HepG2 (cell line): ENCODE measurements around the gene RALY. TPM values are rescaled to one million over a fixed set of nuclear protein-coding genes. Genes with fewer than 3 reads are reported as not detected.
A peak's percentile ranks its signal among the peaks of the same experiment; 100 is the strongest.

Experiments
- AGO2 ChIP-seq: fragments of 200-400 bp; formaldehyde crosslinking; optimal IDR thresholded peaks from 2 replicates; pipeline ENCODE3; 2017; ENCODE audit warnings: mild to moderate bottlenecking, low read depth, low read length, moderate library complexity
- ATF1 ChIP-seq: IDR thresholded peaks from 2 replicates; pipeline ENCODE4 v1.6.1; 2016; ENCODE audit warnings: mild to moderate bottlenecking, control low read depth
- CHD2 ChIP-seq: IDR thresholded peaks from 2 replicates; pipeline ENCODE4 v1.6.1; 2011; ENCODE audit warnings: low read depth, low read length, improper control_type of control experiment
- CREBL2 ChIP-seq: sonication (generic); formaldehyde crosslinking; IDR thresholded peaks from 2 replicates; pipeline ENCODE4 v1.8.1; 2023; ENCODE audit warnings: missing genetic modification reagents, mild to moderate bottlenecking, borderline replicate concordance
- HNF1B ChIP-seq: sonication (generic); formaldehyde crosslinking; IDR thresholded peaks from 2 replicates; pipeline ENCODE4 v1.5.1; 2020; ENCODE audit warnings: mild to moderate bottlenecking, moderate library complexity, missing genetic modification reagents
- MXI1 ChIP-seq: IDR thresholded peaks from 3 replicates; pipeline ENCODE4 v1.6.1; 2012; ENCODE audit warnings: low read depth, low read length, inconsistent platforms, borderline replicate concordance
- PAF1 ChIP-seq: IDR thresholded peaks from 2 replicates; pipeline ENCODE4 v1.6.1; 2016; ENCODE audit warnings: missing genetic modification reagents, missing compliant biosample characterization
- POLR2AphosphoS2 ChIP-seq: IDR thresholded peaks from 2 replicates; pipeline ENCODE4 v1.6.1; 2011; ENCODE audit warnings: low read depth, low read length, improper control_type of control experiment
- POLR2AphosphoS5 ChIP-seq: IDR thresholded peaks from 2 replicates; pipeline ENCODE4 v1.6.1; 2012; ENCODE audit warnings: low read depth, low read length
- POLR2G ChIP-seq: fragments of 200-400 bp; formaldehyde crosslinking; IDR thresholded peaks from 2 replicates; pipeline ENCODE4 v1.6.1; 2018; ENCODE audit warnings: mild to moderate bottlenecking, low read depth, low read length, moderate library complexity
- TGIF2 ChIP-seq: IDR thresholded peaks from 2 replicates; pipeline ENCODE4 v1.6.1; 2016; ENCODE audit warnings: control low read depth, missing compliant biosample characterization
- TOPORS ChIP-seq: sonication (generic); formaldehyde crosslinking; IDR thresholded peaks from 2 replicates; pipeline ENCODE4 v1.8.0; 2023; ENCODE audit warnings: mild to moderate bottlenecking, missing genetic modification reagents
- YEATS4 ChIP-seq: sonication (generic); formaldehyde crosslinking; IDR thresholded peaks from 2 replicates; pipeline ENCODE4 v1.4.0; 2020; ENCODE audit warnings: missing genetic modification reagents, borderline replicate concordance
- ZFP91 ChIP-seq: sonication (generic); formaldehyde crosslinking; IDR thresholded peaks from 2 replicates; pipeline ENCODE4 v1.9.0; 2022; ENCODE audit warnings: missing genetic modification reagents, mild to moderate bottlenecking, borderline replicate concordance
- ZMAT5 ChIP-seq: sonication (generic); formaldehyde crosslinking; IDR thresholded peaks from 2 replicates; pipeline ENCODE4 v1.5.0; 2020; ENCODE audit warnings: mild to moderate bottlenecking, low read depth, missing genetic modification reagents, borderline replicate concordance
- ZNF616 ChIP-seq: sonication (generic); formaldehyde crosslinking; IDR thresholded peaks from 2 replicates; pipeline ENCODE4 v1.5.0; 2020; ENCODE audit warnings: low read depth, mild to moderate bottlenecking, missing genetic modification reagents
- ZNF660 ChIP-seq: sonication (generic); formaldehyde crosslinking; IDR thresholded peaks from 2 replicates; pipeline ENCODE4 v1.5.1; 2020; ENCODE audit warnings: mild to moderate bottlenecking, low read depth, missing genetic modification reagents, borderline replicate concordance
- ZNF678 ChIP-seq: sonication (generic); formaldehyde crosslinking; IDR thresholded peaks from 2 replicates; pipeline ENCODE4 v1.4.0; 2020; ENCODE audit warnings: mild to moderate bottlenecking, missing genetic modification reagents
- ZSCAN29 ChIP-seq: sonication (generic); formaldehyde crosslinking; conservative IDR thresholded peaks from 2 replicates; pipeline ENCODE4 v1.4.0; 2020; ENCODE audit warnings: mild to moderate bottlenecking, missing genetic modification reagents
- polyA plus RNA-seq, 8 experiments: library from polyadenylated mRNA; depleted of rRNA in 3 of 8; stranded (reverse) in 7 of 8; unstranded in 1 of 8; fragments of >200 nt; fragmentation: Illumina TruSeq in 4 of 8; extraction: Trizol in 4 of 8; gene quantifications; 2 replicates each; pipeline versions ENCODE4 v1.2.1 to v1.2.3, GENCODE V29; 2011 to 2016; ENCODE audit warnings: low read depth in 4 of 8, missing spikeins in 1 of 8, mixed read lengths in 1 of 8; ENCODE audit not compliant: insufficient read depth in 1 of 8
- total RNA-seq, 5 experiments: library from RNA; depleted of rRNA; stranded (reverse); fragments of >200 nt; fragmentation: Illumina TruSeq; extraction: Trizol; gene quantifications; 2 replicates each; pipeline ENCODE4 v1.2.3, GENCODE V29; 2016; ENCODE audit warnings: low read depth in 1 of 5
- TF ChIP-seq, protein P1 (sequence below): sonication (generic); formaldehyde crosslinking; IDR thresholded peaks from 2 replicates; pipeline ENCODE4 v1.4.0; 2020; ENCODE audit warnings: missing genetic modification reagents, borderline replicate concordance
- TF ChIP-seq, protein P2 (sequence below): IDR thresholded peaks from 2 replicates; pipeline ENCODE4 v1.6.1; 2016; ENCODE audit warnings: low read depth, borderline replicate concordance
- TF ChIP-seq, protein P3 (sequence below): sonication (generic); formaldehyde crosslinking; IDR thresholded peaks from 2 replicates; pipeline ENCODE4 v1.5.1; 2020; ENCODE audit warnings: mild to moderate bottlenecking, missing genetic modification reagents, moderate library complexity

The RALY gene
- total and polyA plus RNA-seq, 2 of the 13 experiments (the other 11 are each of a cell fraction or from before 2014, with no cell fraction given), result 178 to 186 TPM

DNA sequence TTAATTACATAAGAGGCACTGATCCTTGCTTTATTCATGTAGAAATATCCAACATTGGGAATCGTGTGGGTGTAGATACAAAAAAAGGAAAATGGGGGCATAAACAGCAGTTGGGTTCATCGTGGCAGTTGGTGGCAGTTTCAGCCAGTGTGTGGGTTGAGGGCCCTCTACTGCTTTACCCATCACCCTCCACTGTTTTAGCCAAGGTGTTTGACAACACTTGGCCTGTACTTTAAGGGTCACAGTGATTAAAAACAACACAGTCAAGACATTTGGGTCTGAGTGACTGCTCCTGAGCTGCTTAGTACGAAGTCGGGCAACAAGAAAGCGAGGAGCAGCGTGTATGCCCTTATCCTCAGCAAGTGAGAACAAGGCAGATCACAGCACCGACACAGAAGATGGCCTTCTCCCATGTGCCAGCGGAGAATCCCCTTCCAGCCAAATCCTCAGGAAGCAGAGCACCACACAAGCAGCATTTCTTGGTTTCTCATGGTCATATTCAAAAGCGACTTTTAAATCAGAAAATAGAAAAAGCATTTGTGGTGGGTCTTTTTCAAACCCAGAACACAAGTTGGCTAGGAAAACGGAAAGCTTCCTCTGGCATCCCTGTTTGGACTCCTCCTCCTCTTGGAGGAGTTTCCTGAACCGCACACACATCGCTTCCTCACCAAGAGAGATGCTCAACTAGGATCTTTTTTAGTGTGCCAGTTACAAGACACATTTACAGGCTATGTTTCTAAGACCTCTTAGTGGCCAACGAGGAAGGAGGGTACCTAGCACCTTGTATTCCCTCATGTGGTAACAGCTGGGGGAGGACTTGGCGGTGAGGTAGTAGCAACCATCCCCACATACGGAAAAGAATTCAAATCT is 94.8 kb downstream of the RALY start (continued):
- TF ChIP-seq POLR2G (peak; percentile 71), YEATS4 (CRISPR knock-in tag) (no peak), POLR2AphosphoS5 (peak; percentile 37), TGIF2 (no peak), CHD2 (no peak), CREBL2 (CRISPR knock-in tag) (no peak), ZMAT5 (CRISPR knock-in tag) (no peak), ZNF616 (CRISPR knock-in tag) (no peak), TOPORS (CRISPR knock-in tag) (0 out of 2 replicates have a peak, but pooled peaks have one; percentile 26), ZSCAN29 (CRISPR knock-in tag) (no peak), ZNF678 (CRISPR knock-in tag) (no peak), MXI1 (0 out of 3 replicates have a peak, but pooled peaks have one; percentile 19), ZFP91 (CRISPR knock-in tag) (0 out of 2 replicates have a peak, but pooled peaks have one; percentile 5), AGO2 (peak; percentile 3), POLR2AphosphoS2 (peak; percentile 91), PAF1 (peak; percentile 85), HNF1B (0 out of 2 replicates have a peak, but pooled peaks have one; percentile 15), ATF1 (no peak), ZNF660 (CRISPR knock-in tag) (no peak)
- TF ChIP-seq, protein P1, sequence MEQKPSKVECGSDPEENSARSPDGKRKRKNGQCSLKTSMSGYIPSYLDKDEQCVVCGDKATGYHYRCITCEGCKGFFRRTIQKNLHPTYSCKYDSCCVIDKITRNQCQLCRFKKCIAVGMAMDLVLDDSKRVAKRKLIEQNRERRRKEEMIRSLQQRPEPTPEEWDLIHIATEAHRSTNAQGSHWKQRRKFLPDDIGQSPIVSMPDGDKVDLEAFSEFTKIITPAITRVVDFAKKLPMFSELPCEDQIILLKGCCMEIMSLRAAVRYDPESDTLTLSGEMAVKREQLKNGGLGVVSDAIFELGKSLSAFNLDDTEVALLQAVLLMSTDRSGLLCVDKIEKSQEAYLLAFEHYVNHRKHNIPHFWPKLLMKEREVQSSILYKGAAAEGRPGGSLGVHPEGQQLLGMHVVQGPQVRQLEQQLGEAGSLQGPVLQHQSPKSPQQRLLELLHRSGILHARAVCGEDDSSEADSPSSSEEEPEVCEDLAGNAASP (CRISPR knock-in tag), result no peak
- TF ChIP-seq, protein P2, sequence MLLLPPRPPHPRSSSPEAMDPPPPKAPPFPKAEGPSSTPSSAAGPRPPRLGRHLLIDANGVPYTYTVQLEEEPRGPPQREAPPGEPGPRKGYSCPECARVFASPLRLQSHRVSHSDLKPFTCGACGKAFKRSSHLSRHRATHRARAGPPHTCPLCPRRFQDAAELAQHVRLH (CRISPR knock-in tag), result 0 out of 2 replicates have a peak, but pooled peaks have one; percentile 20
- TF ChIP-seq, protein P3, sequence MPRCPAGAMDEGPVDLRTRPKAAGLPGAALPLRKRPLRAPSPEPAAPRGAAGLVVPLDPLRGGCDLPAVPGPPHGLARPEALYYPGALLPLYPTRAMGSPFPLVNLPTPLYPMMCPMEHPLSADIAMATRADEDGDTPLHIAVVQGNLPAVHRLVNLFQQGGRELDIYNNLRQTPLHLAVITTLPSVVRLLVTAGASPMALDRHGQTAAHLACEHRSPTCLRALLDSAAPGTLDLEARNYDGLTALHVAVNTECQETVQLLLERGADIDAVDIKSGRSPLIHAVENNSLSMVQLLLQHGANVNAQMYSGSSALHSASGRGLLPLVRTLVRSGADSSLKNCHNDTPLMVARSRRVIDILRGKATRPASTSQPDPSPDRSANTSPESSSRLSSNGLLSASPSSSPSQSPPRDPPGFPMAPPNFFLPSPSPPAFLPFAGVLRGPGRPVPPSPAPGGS, result no peak
